ENCODE measurements around the gene PLCL2. TPM values are rescaled to one million over a fixed set of nuclear protein-coding genes. Genes with fewer than 3 reads are reported as not detected.
A peak's percentile ranks its signal among the peaks of the same experiment; 100 is the strongest.

The PLCL2 gene
- total and polyA plus RNA-seq, 4 donors, result 1.0 to 16.7 (median 7.1) TPM

DNA sequence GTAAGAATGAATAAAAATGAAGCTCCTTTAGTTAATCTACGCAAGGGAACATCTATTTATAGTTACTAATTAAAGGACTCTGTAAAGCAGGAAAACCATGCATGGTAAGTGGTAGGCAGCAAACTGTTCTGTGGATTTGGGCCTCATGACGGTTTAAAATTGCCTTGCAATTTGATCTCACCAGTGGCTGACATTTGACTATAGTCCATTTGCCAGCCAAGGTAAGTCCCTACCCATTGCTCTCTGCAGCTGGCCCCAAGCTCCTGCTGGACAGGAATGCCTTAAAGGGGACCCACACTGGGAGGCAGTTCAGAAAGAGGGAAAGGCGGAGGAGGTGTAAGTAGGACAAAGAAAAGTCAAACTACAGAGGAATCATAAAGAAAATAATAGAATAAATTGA lies 203.3 kb downstream of the PLCL2 start:
- TF ChIP-seq, protein P1, sequence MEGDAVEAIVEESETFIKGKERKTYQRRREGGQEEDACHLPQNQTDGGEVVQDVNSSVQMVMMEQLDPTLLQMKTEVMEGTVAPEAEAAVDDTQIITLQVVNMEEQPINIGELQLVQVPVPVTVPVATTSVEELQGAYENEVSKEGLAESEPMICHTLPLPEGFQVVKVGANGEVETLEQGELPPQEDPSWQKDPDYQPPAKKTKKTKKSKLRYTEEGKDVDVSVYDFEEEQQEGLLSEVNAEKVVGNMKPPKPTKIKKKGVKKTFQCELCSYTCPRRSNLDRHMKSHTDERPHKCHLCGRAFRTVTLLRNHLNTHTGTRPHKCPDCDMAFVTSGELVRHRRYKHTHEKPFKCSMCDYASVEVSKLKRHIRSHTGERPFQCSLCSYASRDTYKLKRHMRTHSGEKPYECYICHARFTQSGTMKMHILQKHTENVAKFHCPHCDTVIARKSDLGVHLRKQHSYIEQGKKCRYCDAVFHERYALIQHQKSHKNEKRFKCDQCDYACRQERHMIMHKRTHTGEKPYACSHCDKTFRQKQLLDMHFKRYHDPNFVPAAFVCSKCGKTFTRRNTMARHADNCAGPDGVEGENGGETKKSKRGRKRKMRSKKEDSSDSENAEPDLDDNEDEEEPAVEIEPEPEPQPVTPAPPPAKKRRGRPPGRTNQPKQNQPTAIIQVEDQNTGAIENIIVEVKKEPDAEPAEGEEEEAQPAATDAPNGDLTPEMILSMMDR (IDR thresholded peaks at IDR 0.05; ENCODE audit: control extremely low read depth, extremely low read depth), result no peak
- peaks cover 0 to 13% (median 0%) of the 10 kb centered on the region in 4 donors for H3K36me3 ChIP-seq (ENCODE audit: control insufficient read depth in 4 of 4, insufficient read depth in 4 of 4, low read length in 4 of 4)
- DNase-seq, result no peak
- no peak overlapping the region for H3K27ac ChIP-seq (ENCODE audit: low read depth in 1 of 2, low read length in 1 of 2)
- WGBS, 2 donors, result 80 to 96% methylated on average over 3 of the region's 3 CpGs
- H3K4me1 ChIP-seq (ENCODE audit: control insufficient read depth in 5 of 5, insufficient read depth in 5 of 5, low read length in 5 of 5), result peaks cover 0 to 9% (median 0%) of the 10 kb centered on the region in 5 donors
- H3K4me3 ChIP-seq, result no peak overlapping the region
- H3K27me3 ChIP-seq (ENCODE audit: control insufficient read depth in 3 of 3, insufficient read depth in 3 of 3, low read length in 2 of 3), result no peaks in the 10 kb centered on the region
- H3K9ac ChIP-seq (ENCODE audit: insufficient read depth in 1 of 2, low read length in 2 of 2), result no peak overlapping the region
- no peaks in the 10 kb centered on the region for H3K9me3 ChIP-seq (ENCODE audit: control insufficient read depth in 4 of 4, insufficient read depth in 3 of 4, low read length in 3 of 4)
- no peak for ATAC-seq (ENCODE audit: insufficient read depth, low FRiP score)

DNA sequence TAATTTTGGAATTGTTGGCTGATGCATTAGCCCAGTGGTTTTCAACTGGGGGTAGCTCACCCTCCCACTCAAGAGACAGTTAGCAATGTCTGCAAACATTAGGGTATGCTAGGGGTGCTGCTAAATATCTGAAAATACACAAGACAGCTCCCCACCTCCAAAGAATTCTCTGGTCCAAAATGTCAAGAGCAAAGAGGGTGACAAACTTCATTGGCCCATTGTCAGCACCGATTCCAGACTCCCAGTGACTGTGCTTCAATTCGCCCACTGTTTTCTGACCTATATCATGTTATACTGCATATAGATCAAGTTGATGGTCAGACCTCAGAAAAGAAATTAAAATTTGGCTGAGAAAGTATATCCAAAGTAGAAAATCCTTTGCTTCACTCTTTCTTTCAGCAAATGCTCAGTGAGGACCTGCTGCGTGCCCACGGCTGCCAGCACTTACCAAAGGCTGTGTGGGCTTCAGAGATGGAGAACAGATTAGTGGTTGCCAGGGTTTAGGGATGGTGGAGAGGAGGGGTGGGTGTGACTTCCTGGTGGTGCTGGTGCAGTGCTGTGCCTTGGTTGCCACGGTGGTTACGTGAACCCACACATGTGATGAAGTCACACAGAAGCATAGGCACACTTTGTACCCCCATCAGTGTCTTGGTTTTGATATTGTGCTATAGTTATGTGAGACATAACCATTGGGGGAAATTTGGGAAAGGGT lies 204.0 kb downstream of the PLCL2 start:
- H3K27ac ChIP-seq (ENCODE audit: low read depth in 1 of 2, low read length in 1 of 2), result peak overlapping the region in 1 of 2 donors; percentile 6
- no peaks in the 10 kb centered on the region for H3K27me3 ChIP-seq (ENCODE audit: control insufficient read depth in 3 of 3, insufficient read depth in 3 of 3, low read length in 2 of 3)
- 88 to 93% methylated on average over 6 of the region's 6 CpGs for WGBS, 2 donors
- peaks cover 0 to 9% (median 0%) of the 10 kb centered on the region in 5 donors for H3K4me1 ChIP-seq (ENCODE audit: control insufficient read depth in 5 of 5, insufficient read depth in 5 of 5, low read length in 5 of 5)
- peaks cover 0 to 13% (median 0%) of the 10 kb centered on the region in 4 donors for H3K36me3 ChIP-seq (ENCODE audit: control insufficient read depth in 4 of 4, insufficient read depth in 4 of 4, low read length in 4 of 4)
- no peak overlapping the region for H3K4me3 ChIP-seq
- no peak for DNase-seq
- H3K9me3 ChIP-seq (ENCODE audit: control insufficient read depth in 4 of 4, insufficient read depth in 3 of 4, low read length in 3 of 4), result no peaks in the 10 kb centered on the region
- no peak for ATAC-seq (ENCODE audit: insufficient read depth, low FRiP score)
- no peak overlapping the region for H3K9ac ChIP-seq (ENCODE audit: insufficient read depth in 1 of 2, low read length in 2 of 2)
- TF ChIP-seq, protein P1 (IDR thresholded peaks at IDR 0.05; ENCODE audit: control extremely low read depth, extremely low read depth), result no peak

DNA sequence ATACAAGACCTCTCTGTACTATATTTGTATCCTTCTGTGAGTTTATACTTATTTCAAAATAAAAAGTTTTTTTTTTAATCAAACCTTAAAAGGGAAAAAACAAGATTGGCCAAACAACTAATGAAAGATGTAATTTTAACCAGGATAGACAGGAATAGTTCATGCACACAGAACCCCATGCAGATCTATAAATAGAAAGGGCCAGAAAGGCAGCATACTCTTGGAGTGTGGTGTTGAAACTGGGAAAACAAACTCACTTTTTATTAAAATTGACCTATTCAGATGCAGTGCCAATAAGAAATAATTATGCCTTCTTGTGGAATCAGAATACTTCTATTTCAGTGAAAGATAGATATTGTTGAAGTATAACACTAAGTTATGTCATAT lies 204.6 kb downstream of the PLCL2 start:
- Histone ChIP-seq H3K4me1 (ENCODE audit: control insufficient read depth in 5 of 5, insufficient read depth in 5 of 5, low read length in 5 of 5) (peaks cover 0 to 9% (median 0%) of the 10 kb centered on the region in 5 donors), H3K36me3 (ENCODE audit: control insufficient read depth in 4 of 4, insufficient read depth in 4 of 4, low read length in 4 of 4) (peaks cover 0 to 13% (median 0%) of the 10 kb centered on the region in 4 donors), H3K9me3 (ENCODE audit: control insufficient read depth in 4 of 4, insufficient read depth in 3 of 4, low read length in 3 of 4) (no peaks in the 10 kb centered on the region), H3K9ac (ENCODE audit: insufficient read depth in 1 of 2, low read length in 2 of 2) (no peak overlapping the region), H3K4me3 (no peak overlapping the region), H3K27me3 (ENCODE audit: control insufficient read depth in 3 of 3, insufficient read depth in 3 of 3, low read length in 2 of 3) (no peaks in the 10 kb centered on the region), H3K27ac (ENCODE audit: low read depth in 1 of 2, low read length in 1 of 2) (no peak overlapping the region)
- ATAC-seq (ENCODE audit: insufficient read depth, low FRiP score), result no peak
- TF ChIP-seq, protein P1 (IDR thresholded peaks at IDR 0.05; ENCODE audit: control extremely low read depth, extremely low read depth), result no peak
- DNase-seq, result no peak
